Measurements from ENCODE around the gene PRIMPOL. TPM values are rescaled to one million over a fixed set of nuclear protein-coding genes. Genes with fewer than 3 reads are reported as not detected.

PRIMPOL gene
- total RNA-seq, 1 experiment from 2014 or later: 7.9 TPM

DNA sequence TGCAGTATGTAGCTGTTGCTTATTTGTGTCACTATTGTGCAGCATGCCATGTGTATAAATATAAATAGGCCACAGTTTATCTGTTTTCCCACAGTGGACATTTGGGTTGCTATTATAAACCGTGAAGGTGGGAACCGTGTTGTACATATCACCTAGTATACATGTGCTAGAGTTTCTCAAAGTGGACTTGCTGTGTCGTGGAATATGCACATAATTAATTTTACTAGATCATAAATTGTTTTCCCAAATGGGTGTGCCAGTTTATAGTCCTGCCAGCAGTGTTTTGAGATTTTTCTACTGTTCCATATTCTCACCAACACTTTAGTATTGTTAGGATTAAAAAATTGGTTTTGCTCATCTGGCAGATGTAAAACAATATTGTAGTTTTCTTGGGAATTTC lies 38.5 kb downstream of the PRIMPOL start:
- Mint-ChIP-seq H3K4me1 (ENCODE audit: low read depth, unreplicated experiment) (no peaks in the 10 kb centered on the region), H3K9me3 (ENCODE audit: unreplicated experiment) (no peaks in the 10 kb centered on the region), H3K4me3 (ENCODE audit: unreplicated experiment) (no peak overlapping the region), H3K27me3 (ENCODE audit: insufficient read depth, unreplicated experiment) (no peaks in the 10 kb centered on the region), H3K27ac (ENCODE audit: unreplicated experiment) (no peak overlapping the region), H3K36me3 (ENCODE audit: insufficient read depth, unreplicated experiment) (peaks cover 22% of the 10 kb centered on the region)
- H3K4me3 ChIP-seq (ENCODE audit: low read depth, low read length): no peak overlapping the region
- ChIA-PET CTCF (no interaction called here), POLR2A (no interaction called here)
- no peaks in the 10 kb centered on the region for H3K27me3 ChIP-seq (replicated peaks; ENCODE audit: control insufficient read depth, insufficient read depth, low read length)
- TF ChIP-seq, protein P1, sequence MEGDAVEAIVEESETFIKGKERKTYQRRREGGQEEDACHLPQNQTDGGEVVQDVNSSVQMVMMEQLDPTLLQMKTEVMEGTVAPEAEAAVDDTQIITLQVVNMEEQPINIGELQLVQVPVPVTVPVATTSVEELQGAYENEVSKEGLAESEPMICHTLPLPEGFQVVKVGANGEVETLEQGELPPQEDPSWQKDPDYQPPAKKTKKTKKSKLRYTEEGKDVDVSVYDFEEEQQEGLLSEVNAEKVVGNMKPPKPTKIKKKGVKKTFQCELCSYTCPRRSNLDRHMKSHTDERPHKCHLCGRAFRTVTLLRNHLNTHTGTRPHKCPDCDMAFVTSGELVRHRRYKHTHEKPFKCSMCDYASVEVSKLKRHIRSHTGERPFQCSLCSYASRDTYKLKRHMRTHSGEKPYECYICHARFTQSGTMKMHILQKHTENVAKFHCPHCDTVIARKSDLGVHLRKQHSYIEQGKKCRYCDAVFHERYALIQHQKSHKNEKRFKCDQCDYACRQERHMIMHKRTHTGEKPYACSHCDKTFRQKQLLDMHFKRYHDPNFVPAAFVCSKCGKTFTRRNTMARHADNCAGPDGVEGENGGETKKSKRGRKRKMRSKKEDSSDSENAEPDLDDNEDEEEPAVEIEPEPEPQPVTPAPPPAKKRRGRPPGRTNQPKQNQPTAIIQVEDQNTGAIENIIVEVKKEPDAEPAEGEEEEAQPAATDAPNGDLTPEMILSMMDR (IDR thresholded peaks at IDR 0.05; ENCODE audit: insufficient read depth in 1 of 2, low read depth in 1 of 2, low read length in 1 of 2, severe bottlenecking in 1 of 2, unreplicated experiment in 1 of 2): no peak
- DNase-seq: no peak
- intact Hi-C loops (cut with micrococcal nuclease; ENCODE audit: unreplicated experiment): no loop called here
- H3K36me3 ChIP-seq (ENCODE audit: control insufficient read depth, insufficient read depth, low read length): no peaks in the 10 kb centered on the region
- BruUV-seq (replicated peaks): no TSS peak
- H3K9me3 ChIP-seq: no peaks in the 10 kb centered on the region
- no peaks in the 10 kb centered on the region for H3K4me1 ChIP-seq

DNA sequence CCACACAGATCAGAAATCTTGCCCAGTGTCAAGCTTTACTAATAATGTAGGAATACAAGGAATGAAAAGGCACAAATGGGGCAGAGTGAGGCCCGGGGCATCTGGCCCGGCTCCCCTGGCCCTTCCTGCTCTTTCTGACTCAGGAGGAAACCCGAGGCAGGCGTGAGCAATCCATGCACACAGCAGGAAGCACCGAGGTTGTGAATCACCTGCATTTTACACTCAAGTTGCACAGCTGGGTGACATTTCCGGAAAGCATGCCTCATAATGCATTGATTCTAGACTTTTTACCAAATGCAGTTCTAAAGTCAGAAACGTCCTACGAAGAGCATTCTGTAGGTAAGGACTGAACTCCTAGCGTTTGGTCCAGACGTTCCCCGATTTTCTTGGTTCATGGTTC lies 38.9 kb downstream of the PRIMPOL start:
- Mint-ChIP-seq H3K4me1 (ENCODE audit: low read depth, unreplicated experiment) (no peaks in the 10 kb centered on the region), H3K27me3 (ENCODE audit: insufficient read depth, unreplicated experiment) (no peaks in the 10 kb centered on the region), H3K36me3 (ENCODE audit: insufficient read depth, unreplicated experiment) (peaks cover 26% of the 10 kb centered on the region), H3K9me3 (ENCODE audit: unreplicated experiment) (no peaks in the 10 kb centered on the region), H3K4me3 (ENCODE audit: unreplicated experiment) (no peak overlapping the region), H3K27ac (ENCODE audit: unreplicated experiment) (no peak overlapping the region)
- no TSS peak for BruUV-seq (replicated peaks)
- DNase-seq: no peak
- no peaks in the 10 kb centered on the region for H3K36me3 ChIP-seq (ENCODE audit: control insufficient read depth, insufficient read depth, low read length)
- intact Hi-C loops (cut with micrococcal nuclease; ENCODE audit: unreplicated experiment): no loop called here
- H3K9me3 ChIP-seq: no peaks in the 10 kb centered on the region
- POLR2A ChIA-PET: no interaction called here
- H3K4me1 ChIP-seq: no peaks in the 10 kb centered on the region
- H3K4me3 ChIP-seq (ENCODE audit: low read depth, low read length): no peak overlapping the region
- TF ChIP-seq, protein P1 (IDR thresholded peaks at IDR 0.05; ENCODE audit: insufficient read depth in 1 of 2, low read depth in 1 of 2, low read length in 1 of 2, severe bottlenecking in 1 of 2, unreplicated experiment in 1 of 2): no peak
- no peaks in the 10 kb centered on the region for H3K27me3 ChIP-seq (replicated peaks; ENCODE audit: control insufficient read depth, insufficient read depth, low read length)
- CTCF ChIA-PET: no interaction called here

DNA sequence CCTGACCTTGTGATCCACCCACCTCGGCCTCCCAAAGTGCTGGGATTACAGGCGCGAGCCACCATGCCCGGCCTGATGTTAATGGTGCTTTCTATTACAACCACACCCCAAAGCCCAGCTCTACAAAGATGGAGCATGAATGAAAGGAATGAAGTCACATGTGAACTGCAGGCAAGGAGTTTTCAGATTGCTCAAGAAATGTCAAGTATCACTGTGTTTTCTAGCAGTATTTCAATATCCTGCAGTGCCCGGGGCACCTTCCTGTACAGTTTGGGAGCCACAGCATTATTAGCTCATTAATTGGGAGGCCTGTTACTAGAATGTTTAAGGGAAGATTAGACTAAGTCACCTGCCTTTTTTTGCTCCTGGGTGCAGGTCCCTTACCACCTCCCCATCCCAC lies 40.1 kb downstream of the PRIMPOL start:
- TF ChIP-seq, protein P1 (IDR thresholded peaks at IDR 0.05; ENCODE audit: insufficient read depth in 1 of 2, low read depth in 1 of 2, low read length in 1 of 2, severe bottlenecking in 1 of 2, unreplicated experiment in 1 of 2): no peak
- H3K9me3 ChIP-seq: no peaks in the 10 kb centered on the region
- Mint-ChIP-seq H3K36me3 (ENCODE audit: insufficient read depth, unreplicated experiment) (peaks cover 32% of the 10 kb centered on the region), H3K27ac (ENCODE audit: unreplicated experiment) (no peak overlapping the region), H3K4me3 (ENCODE audit: unreplicated experiment) (no peak overlapping the region), H3K27me3 (ENCODE audit: insufficient read depth, unreplicated experiment) (no peaks in the 10 kb centered on the region), H3K9me3 (ENCODE audit: unreplicated experiment) (no peaks in the 10 kb centered on the region), H3K4me1 (ENCODE audit: low read depth, unreplicated experiment) (no peaks in the 10 kb centered on the region)
- intact Hi-C loops (cut with micrococcal nuclease; ENCODE audit: unreplicated experiment): no loop called here
- CTCF ChIA-PET: interaction anchor here (0.6 kb wide), 1 partner anchor 40 kb away, joined by 4 read pairs; the partner anchor contains the start of genes CASP3 and PRIMPOL
- H3K36me3 ChIP-seq (ENCODE audit: control insufficient read depth, insufficient read depth, low read length): no peaks in the 10 kb centered on the region
- no peaks in the 10 kb centered on the region for H3K27me3 ChIP-seq (replicated peaks; ENCODE audit: control insufficient read depth, insufficient read depth, low read length)
- no TSS peak for BruUV-seq (replicated peaks)
- no peak overlapping the region for H3K4me3 ChIP-seq (ENCODE audit: low read depth, low read length)
- POLR2A ChIA-PET: no interaction called here
- no peak for DNase-seq
- no peaks in the 10 kb centered on the region for H3K4me1 ChIP-seq
